ENCODE data around the gene OTOA. TPM values are rescaled to one million over a fixed set of nuclear protein-coding genes. Genes with fewer than 3 reads are reported as not detected.
"Not testable (repeated sequence)": the region's sequence is repeated elsewhere in the genome, so short reads cannot be mapped to it uniquely, and the experiment has no call there.

The OTOA gene
- total RNA-seq, 1 donor from 2014 or later, result 0.11 TPM

DNA sequence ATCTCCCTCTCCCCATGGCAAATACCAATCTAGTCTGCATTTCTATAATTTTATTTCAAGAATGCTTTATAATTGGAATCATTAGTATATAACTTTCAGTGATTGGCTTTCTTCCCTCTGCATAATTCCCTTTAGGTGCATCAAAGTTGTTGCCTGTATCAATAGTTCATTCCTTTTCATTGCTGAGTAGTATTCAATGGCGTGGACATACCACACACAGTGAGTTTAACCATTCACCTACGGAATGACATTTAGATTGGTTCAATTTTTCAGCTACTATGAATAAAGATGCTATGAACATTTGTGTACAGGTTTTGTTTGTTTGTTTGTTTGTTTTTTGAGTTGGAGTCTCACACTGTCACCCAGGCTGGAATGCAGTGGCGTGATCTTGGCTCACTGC is 9.7 kb downstream of the OTOA start:
- H3K4me2 ChIP-seq (ENCODE audit: low read length), result no peak overlapping the region
- no peak overlapping the region for H3K27ac Mint-ChIP-seq (ENCODE audit: unreplicated experiment)
- H3K9me3 Mint-ChIP-seq (ENCODE audit: unreplicated experiment), result no peaks in the 10 kb centered on the region
- H3K4me1 Mint-ChIP-seq (ENCODE audit: low read depth, unreplicated experiment), result no peaks in the 10 kb centered on the region
- H3K36me3 Mint-ChIP-seq (ENCODE audit: low read depth, unreplicated experiment), result no peaks in the 10 kb centered on the region
- H3K9ac ChIP-seq (ENCODE audit: low read length), result no peak overlapping the region
- H3K27ac ChIP-seq (ENCODE audit: low read depth, low read length), result no peak overlapping the region
- FAIRE-seq, result no peak
- H3K4me3 Mint-ChIP-seq (ENCODE audit: unreplicated experiment), result no peak overlapping the region
- no peaks in the 10 kb centered on the region for H3K9me3 ChIP-seq (ENCODE audit: insufficient read depth, low read depth, low read length)
- no peaks in the 10 kb centered on the region for H4K20me1 ChIP-seq (ENCODE audit: insufficient read depth, low read length)
- no peak for DNase-seq (ENCODE audit: low read depth)
- H3K4me3 ChIP-seq (ENCODE audit: insufficient read depth, low read depth, low read length), result no peak overlapping the region
- H3K27me3 Mint-ChIP-seq (ENCODE audit: low read depth, unreplicated experiment), result no peaks in the 10 kb centered on the region
- no peaks in the 10 kb centered on the region for H3K27me3 ChIP-seq (ENCODE audit: insufficient read depth, low read length)
- H2AFZ ChIP-seq (ENCODE audit: low read depth, low read length), result no peak overlapping the region
- no peaks in the 10 kb centered on the region for H3K4me1 ChIP-seq (ENCODE audit: insufficient read depth, low read length)
- H3K79me2 ChIP-seq (ENCODE audit: insufficient read depth, low read length), result no peaks in the 10 kb centered on the region
- no peaks in the 10 kb centered on the region for H3K36me3 ChIP-seq (ENCODE audit: insufficient read depth, low read length)
- TF ChIP-seq CTCF (IDR thresholded peaks at IDR 0.05; ENCODE audit: insufficient read depth, low read depth, low read length), result no peak

DNA sequence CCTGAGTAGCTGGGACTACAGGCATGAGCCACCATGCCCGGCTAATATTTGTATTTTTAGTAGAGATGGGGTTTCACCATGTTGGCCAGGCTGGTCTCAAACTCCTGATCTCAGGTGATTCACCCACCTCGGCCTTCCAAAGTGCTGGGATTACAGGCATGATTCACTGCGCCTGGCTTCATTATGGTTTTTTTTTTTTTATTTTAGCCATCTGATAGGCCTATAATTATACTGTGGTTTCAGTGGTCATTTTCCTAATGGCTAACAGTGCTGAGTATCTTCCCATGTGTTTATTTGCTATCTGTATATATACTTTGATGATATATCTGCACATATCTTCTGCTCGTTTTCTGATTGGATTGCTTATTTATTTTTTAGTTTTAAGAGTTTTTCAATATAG is 10.7 kb downstream of the OTOA start:
- H3K9me3 Mint-ChIP-seq (ENCODE audit: unreplicated experiment); H3K27ac Mint-ChIP-seq (ENCODE audit: unreplicated experiment); H3K4me3 ChIP-seq (ENCODE audit: insufficient read depth, low read depth, low read length); H3K4me1 ChIP-seq (ENCODE audit: insufficient read depth, low read length); H3K9ac ChIP-seq (ENCODE audit: low read length); H3K79me2 ChIP-seq (ENCODE audit: insufficient read depth, low read length); DNase-seq (ENCODE audit: low read depth); H4K20me1 ChIP-seq (ENCODE audit: insufficient read depth, low read length); H3K36me3 ChIP-seq (ENCODE audit: insufficient read depth, low read length); H3K4me1 Mint-ChIP-seq (ENCODE audit: low read depth, unreplicated experiment); H3K4me2 ChIP-seq (ENCODE audit: low read length); H3K4me3 Mint-ChIP-seq (ENCODE audit: unreplicated experiment); H2AFZ ChIP-seq (ENCODE audit: low read depth, low read length); H3K36me3 Mint-ChIP-seq (ENCODE audit: low read depth, unreplicated experiment); FAIRE-seq; H3K27ac ChIP-seq (ENCODE audit: low read depth, low read length); H3K9me3 ChIP-seq (ENCODE audit: insufficient read depth, low read depth, low read length); H3K27me3 Mint-ChIP-seq (ENCODE audit: low read depth, unreplicated experiment); H3K27me3 ChIP-seq (ENCODE audit: insufficient read depth, low read length): not testable (repeated sequence)

GRCh38 chr16:21680714-21681113 is 16.9 kb downstream of the OTOA start:
- H3K27me3 ChIP-seq (ENCODE audit: insufficient read depth, low read length), result not testable (repeated sequence)
- peaks cover 15% of the 10 kb centered on the region for H3K27me3 Mint-ChIP-seq (ENCODE audit: low read depth, unreplicated experiment)

GRCh38 chr16:21683184-21683583 is 19.4 kb downstream of the OTOA start:
- no peaks in the 10 kb centered on the region for H3K36me3 ChIP-seq (ENCODE audit: insufficient read depth, low read length)
- no peaks in the 10 kb centered on the region for H3K4me1 ChIP-seq (ENCODE audit: insufficient read depth, low read length)
- no peak overlapping the region for H3K4me3 ChIP-seq (ENCODE audit: insufficient read depth, low read depth, low read length)
- H3K79me2 ChIP-seq (ENCODE audit: insufficient read depth, low read length), result no peaks in the 10 kb centered on the region
- no peaks in the 10 kb centered on the region for H4K20me1 ChIP-seq (ENCODE audit: insufficient read depth, low read length)
- Mint-ChIP-seq H3K27me3 (ENCODE audit: low read depth, unreplicated experiment) (peaks cover 22% of the 10 kb centered on the region), H3K27ac (ENCODE audit: unreplicated experiment) (no peak overlapping the region), H3K36me3 (ENCODE audit: low read depth, unreplicated experiment) (no peaks in the 10 kb centered on the region), H3K4me3 (ENCODE audit: unreplicated experiment) (no peak overlapping the region), H3K4me1 (ENCODE audit: low read depth, unreplicated experiment) (no peaks in the 10 kb centered on the region), H3K9me3 (ENCODE audit: unreplicated experiment) (peaks cover 2% of the 10 kb centered on the region)
- DNase-seq (ENCODE audit: low read depth), result no peak
- no peak for FAIRE-seq
- TF ChIP-seq EZH2 (IDR thresholded peaks at IDR 0.05; ENCODE audit: insufficient read depth, low read length), result no peak
- TF ChIP-seq CTCF (IDR thresholded peaks at IDR 0.05; ENCODE audit: insufficient read depth, low read depth, low read length), result no peak
- H2AFZ ChIP-seq (ENCODE audit: low read depth, low read length), result no peak overlapping the region
- H3K9me3 ChIP-seq (ENCODE audit: insufficient read depth, low read depth, low read length), result no peaks in the 10 kb centered on the region
- H3K4me2 ChIP-seq (ENCODE audit: low read length), result no peak overlapping the region
- no peak overlapping the region for H3K27ac ChIP-seq (ENCODE audit: low read depth, low read length)
- no peak overlapping the region for H3K9ac ChIP-seq (ENCODE audit: low read length)
- H3K27me3 ChIP-seq (ENCODE audit: insufficient read depth, low read length), result peaks cover 7% of the 10 kb centered on the region

More at GRCh38 chr16:21680714-21681113, 16.9 kb downstream of the OTOA start:
- not testable (repeated sequence) for H3K27ac Mint-ChIP-seq (ENCODE audit: unreplicated experiment); H3K4me3 ChIP-seq (ENCODE audit: insufficient read depth, low read depth, low read length); H3K36me3 Mint-ChIP-seq (ENCODE audit: low read depth, unreplicated experiment); H3K4me3 Mint-ChIP-seq (ENCODE audit: unreplicated experiment); H3K79me2 ChIP-seq (ENCODE audit: insufficient read depth, low read length); H3K27ac ChIP-seq (ENCODE audit: low read depth, low read length); FAIRE-seq; H3K4me1 ChIP-seq (ENCODE audit: insufficient read depth, low read length); DNase-seq (ENCODE audit: low read depth); H3K9me3 Mint-ChIP-seq (ENCODE audit: unreplicated experiment); H3K36me3 ChIP-seq (ENCODE audit: insufficient read depth, low read length); H3K9ac ChIP-seq (ENCODE audit: low read length); H3K4me2 ChIP-seq (ENCODE audit: low read length); H3K9me3 ChIP-seq (ENCODE audit: insufficient read depth, low read depth, low read length); H2AFZ ChIP-seq (ENCODE audit: low read depth, low read length); H3K4me1 Mint-ChIP-seq (ENCODE audit: low read depth, unreplicated experiment); H4K20me1 ChIP-seq (ENCODE audit: insufficient read depth, low read length)

Measured in astrocyte (in vitro differentiated cells and primary cell).